SHP77 (cell line): Measurements from ENCODE around the gene FCGR2B.
"Not testable (repeated sequence)": the region's sequence is repeated elsewhere in the genome, so short reads cannot be mapped to it uniquely, and the experiment has no call there.

Source experiments
- DNase-seq, 2 experiments: peaks; one replicate each; lab custom pipeline; 2025; lab: John Stamatoyannopoulos, UW

The FCGR2B gene

GRCh38 chr1:161662684-161663339, at the start of gene FCGR2B:
Gene FCGR2B, plus strand, starts transcription at chr1:161663143. Its CDS starts 99 bp downstream, at chr1:161663242.
- DNase-seq, result not testable (repeated sequence)

GRCh38 chr1:161616417-161616816, 46.5 kb upstream of the FCGR2B start:
- DNase-seq, result not testable (repeated sequence)

- not testable (repeated sequence) for DNase-seq
These were observed 44.4 kb upstream of the FCGR2B start for GRCh38 chr1:161618517-161618916.

GRCh38 chr1:161620399-161620798, 42.5 kb upstream of the FCGR2B start:
- DNase-seq, result not testable (repeated sequence)

- DNase-seq, result not testable (repeated sequence)
These were observed 41.6 kb upstream of the FCGR2B start for GRCh38 chr1:161621181-161622000.

- not testable (repeated sequence) for DNase-seq
These were observed 40.9 kb upstream of the FCGR2B start for GRCh38 chr1:161622054-161622453.

GRCh38 chr1:161623401-161624051, 39.4 kb upstream of the FCGR2B start:
- not testable (repeated sequence) for DNase-seq

- DNase-seq, result not testable (repeated sequence)
These were observed 38.3 kb upstream of the FCGR2B start for GRCh38 chr1:161624605-161625004.

GRCh38 chr1:161626445-161627146, 36.3 kb upstream of the FCGR2B start:
- DNase-seq, result not testable (repeated sequence)

GRCh38 chr1:161630128-161630742, 32.7 kb upstream of the FCGR2B start:
- DNase-seq, result not testable (repeated sequence)

GRCh38 chr1:161631076-161631475, 31.9 kb upstream of the FCGR2B start, which contains the start of gene FCGR3B:
Gene FCGR3B, minus strand, starts transcription at chr1:161631176. Its CDS starts 82 bp downstream, at chr1:161631094.
- no peak for DNase-seq

GRCh38 chr1:161634993-161635392, 27.9 kb upstream of the FCGR2B start:
- not testable (repeated sequence) for DNase-seq

GRCh38 chr1:161636189-161636782, 26.7 kb upstream of the FCGR2B start:
- not testable (repeated sequence) for DNase-seq

GRCh38 chr1:161636976-161637375, 26.0 kb upstream of the FCGR2B start:
- DNase-seq, result not testable (repeated sequence)

- DNase-seq, result not testable (repeated sequence)
These were observed 24.5 kb upstream of the FCGR2B start for GRCh38 chr1:161638251-161638993.

- not testable (repeated sequence) for DNase-seq
These were observed 23.7 kb upstream of the FCGR2B start for GRCh38 chr1:161639203-161639602.

- DNase-seq, result not testable (repeated sequence)
These were observed 20.2 kb upstream of the FCGR2B start for GRCh38 chr1:161642697-161643096.

GRCh38 chr1:161643481-161644208, 19.3 kb upstream of the FCGR2B start:
- DNase-seq, result not testable (repeated sequence)

GRCh38 chr1:161644855-161645254, 18.1 kb upstream of the FCGR2B start:
- DNase-seq, result not testable (repeated sequence)
